Fibroblast of lung (primary cell): ENCODE results near the gene CNN1. TPM values are rescaled to one million over a fixed set of nuclear protein-coding genes. Genes with fewer than 3 reads are reported as not detected.

Source experiments
- DNase-seq, 2 donors: peaks; one replicate each; pipeline versions ENCODE4 v3.0.0 to v3.0.0-alpha.2; 2010; ENCODE audit warnings: low read depth in 2 of 2
- H2AFZ ChIP-seq: 2 replicates; pipeline ENCODE4 v1.5.1; 2012; ENCODE audit warnings: low read length, control low read depth, inconsistent platforms
- H3K27ac ChIP-seq: 2 replicates; pipeline ENCODE4 v1.5.1; 2011; ENCODE audit warnings: low read length, control low read depth; ENCODE audit not compliant: insufficient read depth
- H3K27me3 ChIP-seq: 2 replicates; pipeline ENCODE4 v1.5.1; 2011; ENCODE audit warnings: mild to moderate bottlenecking, low read length; ENCODE audit not compliant: control insufficient read depth, insufficient read depth
- H3K36me3 ChIP-seq: 2 replicates; pipeline ENCODE4 v1.5.1; 2011; ENCODE audit warnings: low read length; ENCODE audit not compliant: control insufficient read depth, insufficient read depth
- H3K4me1 ChIP-seq: 2 replicates; pipeline ENCODE4 v1.5.1; 2011; ENCODE audit warnings: low read length; ENCODE audit not compliant: control insufficient read depth, insufficient read depth; ENCODE audit errors: extremely low read depth
- H3K4me2 ChIP-seq: 2 replicates; pipeline ENCODE4 v1.5.1; 2011; ENCODE audit warnings: low read length, control low read depth; ENCODE audit not compliant: insufficient read depth; ENCODE audit errors: extremely low read depth
- H3K4me3 ChIP-seq, 4 experiments: fragments of 200-600 bp in 1 of 4; sonication (generic) in 1 of 4; replicated peaks in 1 of 4; 2 replicates each; pipeline ENCODE4 v1.5.1; 2011 to 2016; ENCODE audit warnings: low read length in 4 of 4, low read depth in 3 of 4, mild to moderate bottlenecking in 3 of 4, control low read depth in 2 of 4, inconsistent platforms in 1 of 4, mixed read lengths in 1 of 4; ENCODE audit not compliant: insufficient read depth in 1 of 4; ENCODE audit errors: control extremely low read depth in 1 of 4
- H3K79me2 ChIP-seq: 2 replicates; pipeline ENCODE4 v1.5.1; 2012; ENCODE audit warnings: mild to moderate bottlenecking, low read length, inconsistent platforms; ENCODE audit not compliant: control insufficient read depth, insufficient read depth
- H3K9ac ChIP-seq: 2 replicates; pipeline ENCODE4 v1.5.1; 2011; ENCODE audit warnings: mild to moderate bottlenecking, low read length, control low read depth; ENCODE audit not compliant: insufficient read depth
- H3K9me3 ChIP-seq: 2 replicates; pipeline ENCODE4 v1.5.1; 2012; ENCODE audit warnings: low read depth, low read length; ENCODE audit not compliant: control insufficient read depth, insufficient read depth
- H4K20me1 ChIP-seq: 2 replicates; pipeline ENCODE4 v1.5.1; 2011; ENCODE audit warnings: low read length; ENCODE audit not compliant: control insufficient read depth, insufficient read depth; ENCODE audit errors: extremely low read depth
- EZH2 ChIP-seq: IDR thresholded peaks from 2 replicates; pipeline ENCODE4 v1.5.1; 2012; ENCODE audit warnings: low read length, control low read depth, mild to moderate bottlenecking; ENCODE audit errors: missing control alignments
- polyA plus RNA-seq, 2 donors: library from polyadenylated mRNA; depleted of rRNA in 1 of 2; stranded (reverse) in 1 of 2; unstranded in 1 of 2; fragments of >200 nt; gene quantifications; 2 replicates each; pipeline ENCODE4 v1.2.1, GENCODE V29; 2011 to 2012; ENCODE audit warnings: missing spikeins in 1 of 2
- total RNA-seq: library from RNA; depleted of rRNA; stranded (reverse); fragments of >200 nt; gene quantifications from 2 replicates; pipeline ENCODE4 v1.2.1, GENCODE V29; 2014
- TF ChIP-seq, protein P1 (sequence below), 2 donors: IDR thresholded peaks in 1 of 2; conservative IDR thresholded peaks in 1 of 2; 1 replicate in 1 of 2; 2 replicates in 1 of 2; pipeline ENCODE4 v1.5.1; 2011 to 2012; ENCODE audit warnings: low read length in 2 of 2, control low read depth in 1 of 2, inconsistent platforms in 1 of 2, low read depth in 1 of 2, mild to moderate bottlenecking in 1 of 2

CNN1 gene
- total and polyA plus RNA-seq, 2 donors (not counting 1 experiment from before 2014, with no cell fraction given), result 20.3 to 83.9 TPM

DNA sequence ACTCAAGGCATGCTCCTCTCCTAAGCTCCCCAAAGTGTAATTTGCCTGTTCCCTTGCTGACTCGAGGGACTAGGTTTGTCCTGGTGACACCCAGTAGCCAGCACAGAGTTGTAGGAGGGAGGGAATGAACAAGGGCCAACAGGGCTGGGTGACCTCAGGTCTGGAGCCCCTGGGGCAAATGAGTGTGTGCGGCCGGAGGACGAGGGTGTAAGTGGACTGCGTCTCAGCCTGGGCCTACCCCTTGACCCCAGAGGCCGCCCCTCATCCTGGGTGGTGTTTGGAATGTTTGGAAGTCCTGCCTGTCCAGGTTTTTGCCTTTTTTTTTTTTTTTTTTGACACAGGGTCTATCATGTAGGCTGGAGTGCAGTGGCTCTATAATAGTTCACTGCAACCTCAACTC lies 31.7 kb upstream of the CNN1 start:
- Histone ChIP-seq H3K9ac (no peak overlapping the region), H3K4me2 (no peak overlapping the region), H3K27me3 (no peaks in the 10 kb centered on the region), H3K79me2 (no peaks in the 10 kb centered on the region), H3K4me3 (no peak overlapping the region), H3K9me3 (no peaks in the 10 kb centered on the region), H3K27ac (no peak overlapping the region), H3K4me1 (peaks cover 6% of the 10 kb centered on the region), H3K36me3 (no peaks in the 10 kb centered on the region), H4K20me1 (no peaks in the 10 kb centered on the region), H2AFZ (no peak overlapping the region)
- DNase-seq, result no peak
- no peak for TF ChIP-seq EZH2
- TF ChIP-seq, protein P1, sequence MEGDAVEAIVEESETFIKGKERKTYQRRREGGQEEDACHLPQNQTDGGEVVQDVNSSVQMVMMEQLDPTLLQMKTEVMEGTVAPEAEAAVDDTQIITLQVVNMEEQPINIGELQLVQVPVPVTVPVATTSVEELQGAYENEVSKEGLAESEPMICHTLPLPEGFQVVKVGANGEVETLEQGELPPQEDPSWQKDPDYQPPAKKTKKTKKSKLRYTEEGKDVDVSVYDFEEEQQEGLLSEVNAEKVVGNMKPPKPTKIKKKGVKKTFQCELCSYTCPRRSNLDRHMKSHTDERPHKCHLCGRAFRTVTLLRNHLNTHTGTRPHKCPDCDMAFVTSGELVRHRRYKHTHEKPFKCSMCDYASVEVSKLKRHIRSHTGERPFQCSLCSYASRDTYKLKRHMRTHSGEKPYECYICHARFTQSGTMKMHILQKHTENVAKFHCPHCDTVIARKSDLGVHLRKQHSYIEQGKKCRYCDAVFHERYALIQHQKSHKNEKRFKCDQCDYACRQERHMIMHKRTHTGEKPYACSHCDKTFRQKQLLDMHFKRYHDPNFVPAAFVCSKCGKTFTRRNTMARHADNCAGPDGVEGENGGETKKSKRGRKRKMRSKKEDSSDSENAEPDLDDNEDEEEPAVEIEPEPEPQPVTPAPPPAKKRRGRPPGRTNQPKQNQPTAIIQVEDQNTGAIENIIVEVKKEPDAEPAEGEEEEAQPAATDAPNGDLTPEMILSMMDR (conservative IDR thresholded peaks at IDR 0.05 in 1 of 2, IDR thresholded peaks at IDR 0.05 in 1 of 2; ENCODE audit: low read depth in 1 of 2, low read length in 2 of 2), result no peak

DNA sequence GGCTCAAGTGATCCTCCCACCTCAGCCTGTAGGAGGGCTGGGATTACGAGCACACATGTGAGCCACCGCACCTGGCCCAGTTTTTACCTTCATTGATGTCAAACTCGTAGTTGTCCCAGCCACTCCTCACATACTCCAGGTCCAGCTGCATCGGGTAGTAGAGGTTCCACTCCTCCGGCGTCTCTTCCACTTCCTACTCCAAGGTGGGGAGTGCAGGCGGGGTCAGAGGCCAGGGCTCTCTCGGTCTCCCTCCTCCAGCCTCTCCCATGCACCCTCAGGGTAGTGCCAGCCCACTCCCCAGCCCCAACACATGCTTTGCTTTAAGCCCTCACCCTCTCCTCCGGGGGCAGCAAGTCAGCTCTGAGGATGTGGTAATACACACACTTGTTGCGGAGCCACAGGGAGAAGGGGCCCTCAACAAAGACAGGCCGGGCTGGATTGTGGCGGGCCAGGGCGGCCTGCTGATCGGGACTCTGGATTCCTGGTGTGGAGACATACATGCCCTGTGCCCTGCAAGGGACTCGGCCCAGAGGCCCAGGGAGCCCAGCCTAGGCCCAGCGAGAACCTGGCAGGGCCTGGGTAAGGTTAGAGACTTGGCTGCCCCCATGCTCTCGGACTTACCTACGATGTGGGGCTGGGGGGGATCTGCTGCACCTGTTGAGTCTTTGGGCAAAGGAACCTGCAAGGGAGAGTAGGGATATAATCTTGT lies 31.1 kb upstream of the CNN1 start:
- Histone ChIP-seq H2AFZ (no peak overlapping the region), H3K9me3 (no peaks in the 10 kb centered on the region), H3K9ac (no peak overlapping the region), H3K4me2 (no peak overlapping the region), H4K20me1 (no peaks in the 10 kb centered on the region), H3K27ac (no peak overlapping the region), H3K4me3 (no peak overlapping the region), H3K36me3 (no peaks in the 10 kb centered on the region), H3K79me2 (no peaks in the 10 kb centered on the region), H3K4me1 (peaks cover 6% of the 10 kb centered on the region), H3K27me3 (no peaks in the 10 kb centered on the region)
- no peak for DNase-seq
- TF ChIP-seq EZH2, result no peak
- TF ChIP-seq, protein P1 (conservative IDR thresholded peaks at IDR 0.05 in 1 of 2, IDR thresholded peaks at IDR 0.05 in 1 of 2; ENCODE audit: low read depth in 1 of 2, low read length in 2 of 2), result no peak

DNA sequence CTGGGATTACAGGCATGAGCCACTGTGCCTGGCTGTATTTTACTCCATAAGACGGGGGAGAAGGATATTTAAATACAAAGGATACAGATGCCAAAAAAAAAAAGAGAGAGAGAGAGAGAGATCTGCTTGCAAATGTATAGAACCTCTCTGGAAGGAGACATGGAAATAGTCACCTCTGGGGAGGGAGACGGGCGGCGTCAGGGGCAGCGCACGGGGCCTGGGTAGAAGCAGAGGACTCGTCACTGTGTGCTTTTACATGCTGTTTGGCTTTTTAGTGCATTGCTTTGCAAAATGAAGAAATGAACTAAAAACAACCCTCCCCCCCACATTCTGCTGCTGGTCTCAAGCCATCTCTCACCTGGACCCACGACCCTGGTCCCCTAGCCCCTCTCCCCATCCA lies 28.2 kb upstream of the CNN1 start:
- Histone ChIP-seq H3K36me3 (no peaks in the 10 kb centered on the region), H2AFZ (no peak overlapping the region), H3K9me3 (no peaks in the 10 kb centered on the region), H3K27ac (no peak overlapping the region), H3K9ac (no peak overlapping the region), H4K20me1 (no peaks in the 10 kb centered on the region), H3K4me3 (no peak overlapping the region), H3K4me2 (no peak overlapping the region), H3K4me1 (peaks cover 6% of the 10 kb centered on the region), H3K79me2 (no peaks in the 10 kb centered on the region), H3K27me3 (no peaks in the 10 kb centered on the region)
- DNase-seq, result no peak
- TF ChIP-seq EZH2, result no peak
- TF ChIP-seq, protein P1 (conservative IDR thresholded peaks at IDR 0.05 in 1 of 2, IDR thresholded peaks at IDR 0.05 in 1 of 2; ENCODE audit: low read depth in 1 of 2, low read length in 2 of 2), result no peak
